ENCODE measurements around the gene ISG20L2.
A peak's percentile ranks its signal among the peaks of the same experiment; 100 is the strongest.

Gene ISG20L2

GRCh38 chr1:156709757-156710489, 18.6 kb downstream of the ISG20L2 start:
- no peaks in the 10 kb centered on the region for H3K9me3 ChIP-seq (ENCODE audit: severe bottlenecking)
- peak; percentile 87 for DNase-seq
- no peak for TF ChIP-seq CTCF (IDR thresholded peaks at IDR 0.05; ENCODE audit: low read depth, low read length)
- H3K4me3 ChIP-seq (ENCODE audit: low read depth, low read length), result no peak overlapping the region
- no peaks in the 10 kb centered on the region for H3K36me3 ChIP-seq
- no peaks in the 10 kb centered on the region for H3K27me3 ChIP-seq (ENCODE audit: insufficient read depth, low read depth, severe bottlenecking)
- H3K27ac ChIP-seq, result peak overlapping the region; percentile 86

- DNase-seq, result no peak
- Histone ChIP-seq H3K4me3 (ENCODE audit: low read depth, low read length) (no peak overlapping the region), H3K27me3 (ENCODE audit: insufficient read depth, low read depth, severe bottlenecking) (no peaks in the 10 kb centered on the region), H3K9me3 (ENCODE audit: severe bottlenecking) (no peaks in the 10 kb centered on the region), H3K27ac (peak overlapping the region; percentile 86), H3K36me3 (peaks cover 3% of the 10 kb centered on the region; the same call in 1 of the 2 replicates)
- no peak for TF ChIP-seq CTCF (IDR thresholded peaks at IDR 0.05; ENCODE audit: low read depth, low read length)
Observed at GRCh38 chr1:156709031-156709430, 19.5 kb downstream of the ISG20L2 start.

- Histone ChIP-seq H3K36me3 (peaks cover 7% of the 10 kb centered on the region), H3K27ac (peak overlapping the region; percentile 86), H3K9me3 (ENCODE audit: severe bottlenecking) (no peaks in the 10 kb centered on the region), H3K27me3 (ENCODE audit: insufficient read depth, low read depth, severe bottlenecking) (no peaks in the 10 kb centered on the region), H3K4me3 (ENCODE audit: low read depth, low read length) (no peak overlapping the region)
- DNase-seq, result no peak
- no peak for TF ChIP-seq CTCF (IDR thresholded peaks at IDR 0.05; ENCODE audit: low read depth, low read length)
Observed at GRCh38 chr1:156708218-156708661, 20.3 kb downstream of the ISG20L2 start.

GRCh38 chr1:156707417-156708217, 20.9 kb downstream of the ISG20L2 start:
- Histone ChIP-seq H3K4me3 (ENCODE audit: low read depth, low read length) (peak overlapping the region; percentile 74), H3K27ac (peak overlapping the region; percentile 86), H3K9me3 (ENCODE audit: severe bottlenecking) (no peaks in the 10 kb centered on the region), H3K36me3 (peaks cover 10% of the 10 kb centered on the region), H3K27me3 (ENCODE audit: insufficient read depth, low read depth, severe bottlenecking) (no peaks in the 10 kb centered on the region)
- no peak for TF ChIP-seq CTCF (IDR thresholded peaks at IDR 0.05; ENCODE audit: low read depth, low read length)
- DNase-seq, result peak; percentile 87

GRCh38 chr1:156706657-156707416, 21.7 kb downstream of the ISG20L2 start:
- Histone ChIP-seq H3K4me3 (ENCODE audit: low read depth, low read length) (peak overlapping the region; percentile 74), H3K27ac (peak overlapping the region; percentile 86), H3K36me3 (peaks cover 16% of the 10 kb centered on the region), H3K27me3 (ENCODE audit: insufficient read depth, low read depth, severe bottlenecking) (no peaks in the 10 kb centered on the region), H3K9me3 (ENCODE audit: severe bottlenecking) (no peaks in the 10 kb centered on the region)
- TF ChIP-seq CTCF (IDR thresholded peaks at IDR 0.05; ENCODE audit: low read depth, low read length), result no peak
- DNase-seq, result peak; percentile 97
